Measurements from ENCODE around the gene ICAM1. TPM values are rescaled to one million over a fixed set of nuclear protein-coding genes. Genes with fewer than 3 reads are reported as not detected.
A peak's percentile ranks its signal among the peaks of the same experiment; 100 is the strongest.

ICAM1 gene
- total RNA-seq, 2 experiments from 2014 or later = 33.2 to 33.6 TPM

DNA sequence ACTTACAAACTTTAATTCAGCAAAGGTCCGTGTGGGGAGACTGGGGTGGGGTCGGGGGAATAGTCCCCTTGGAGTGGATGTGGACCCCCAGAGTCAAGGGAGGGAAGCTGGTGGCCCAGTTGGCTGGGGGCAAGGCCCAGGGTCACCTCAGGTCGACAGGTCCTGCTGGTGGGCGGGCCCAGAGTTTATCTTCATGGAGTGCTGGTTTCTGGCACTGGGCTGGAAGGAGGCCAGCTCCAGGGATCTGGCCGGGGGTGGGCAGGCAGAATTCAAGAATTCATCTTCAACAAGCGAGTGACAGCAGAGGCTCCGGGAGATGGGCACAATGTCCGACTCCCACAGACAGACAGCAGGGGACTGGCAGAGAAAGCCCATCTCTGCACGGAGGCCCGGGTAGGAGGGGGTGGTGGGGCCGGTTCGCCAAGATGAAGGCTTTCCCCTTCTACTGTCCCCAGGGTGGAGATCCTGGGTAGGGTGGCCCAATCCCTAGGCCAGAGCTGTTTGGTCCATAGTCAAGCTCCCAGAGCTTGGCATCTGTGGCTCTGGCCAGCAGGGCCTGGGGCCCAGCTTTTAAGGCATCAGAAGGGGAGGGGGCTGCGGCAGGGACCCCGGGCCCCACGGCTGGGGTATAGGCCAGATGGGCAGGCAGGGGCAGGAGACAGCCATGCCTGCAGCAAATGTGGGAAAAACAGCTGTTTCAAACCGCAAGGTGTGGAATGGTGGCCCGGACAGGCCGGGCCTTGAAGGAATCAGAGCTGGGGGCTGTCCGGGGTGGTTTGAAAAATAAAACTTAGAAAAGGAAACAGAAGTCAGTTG is 45.5 kb downstream of the ICAM1 start:
- H3K4me3 Mint-ChIP-seq = peak overlapping the region; percentile 87
- no peak for DNase-seq
- H3K36me3 Mint-ChIP-seq = peaks cover 18% of the 10 kb centered on the region

DNA sequence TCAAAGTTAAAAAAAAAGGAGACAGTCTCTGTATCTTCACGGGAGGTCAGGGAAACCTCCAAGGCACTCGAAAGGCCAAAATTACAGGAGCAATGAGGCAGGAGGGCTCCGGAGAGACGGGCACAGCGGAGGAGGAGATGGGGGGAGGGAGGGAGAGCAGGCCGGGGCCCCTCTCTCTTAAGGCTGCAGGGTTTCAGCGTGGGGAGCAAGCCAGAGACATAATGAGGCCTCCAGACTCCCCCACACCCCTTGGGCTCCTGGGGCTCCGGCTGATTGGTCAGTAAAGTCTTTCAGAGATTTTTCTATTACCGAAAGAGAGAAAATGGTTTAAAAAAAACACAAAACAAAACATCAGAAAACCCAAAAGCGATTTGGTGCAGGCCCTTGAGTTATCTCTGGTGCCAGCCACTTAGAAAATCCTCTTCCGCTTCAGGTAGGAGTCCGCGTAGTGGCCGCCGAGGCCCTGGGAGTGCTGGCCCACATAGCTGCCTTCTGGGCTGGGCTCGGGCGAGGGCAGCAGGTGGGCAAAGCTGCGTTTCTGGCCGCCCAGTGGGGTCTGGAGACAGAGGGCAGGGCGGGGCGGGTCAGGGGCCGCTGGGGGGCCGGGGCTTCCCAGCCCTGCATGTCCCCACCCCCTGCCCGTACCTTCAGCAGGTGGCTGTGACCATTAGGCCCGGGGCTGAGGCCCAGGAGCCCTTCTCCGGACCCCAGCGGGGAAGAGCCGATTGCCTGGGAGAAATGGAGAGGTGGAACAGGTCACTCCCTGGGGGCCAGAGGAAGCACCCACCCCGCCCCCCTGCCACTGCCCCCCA is 46.3 kb downstream of the ICAM1 start:
- Mint-ChIP-seq H3K4me3 (no peak overlapping the region), H3K27ac (peak overlapping the region; percentile 72), H3K9me3 (no peaks in the 10 kb centered on the region), H3K4me1 (peaks cover 16% of the 10 kb centered on the region), H3K27me3 (no peaks in the 10 kb centered on the region), H3K36me3 (peaks cover 18% of the 10 kb centered on the region)
- no peak for DNase-seq

More for the DNA sequence above, 45.5 kb downstream of the ICAM1 start:
- H3K27me3 Mint-ChIP-seq = no peaks in the 10 kb centered on the region
- peaks cover 16% of the 10 kb centered on the region for H3K4me1 Mint-ChIP-seq
- peak overlapping the region; percentile 82 for H3K27ac Mint-ChIP-seq
- no peaks in the 10 kb centered on the region for H3K9me3 Mint-ChIP-seq

DNA sequence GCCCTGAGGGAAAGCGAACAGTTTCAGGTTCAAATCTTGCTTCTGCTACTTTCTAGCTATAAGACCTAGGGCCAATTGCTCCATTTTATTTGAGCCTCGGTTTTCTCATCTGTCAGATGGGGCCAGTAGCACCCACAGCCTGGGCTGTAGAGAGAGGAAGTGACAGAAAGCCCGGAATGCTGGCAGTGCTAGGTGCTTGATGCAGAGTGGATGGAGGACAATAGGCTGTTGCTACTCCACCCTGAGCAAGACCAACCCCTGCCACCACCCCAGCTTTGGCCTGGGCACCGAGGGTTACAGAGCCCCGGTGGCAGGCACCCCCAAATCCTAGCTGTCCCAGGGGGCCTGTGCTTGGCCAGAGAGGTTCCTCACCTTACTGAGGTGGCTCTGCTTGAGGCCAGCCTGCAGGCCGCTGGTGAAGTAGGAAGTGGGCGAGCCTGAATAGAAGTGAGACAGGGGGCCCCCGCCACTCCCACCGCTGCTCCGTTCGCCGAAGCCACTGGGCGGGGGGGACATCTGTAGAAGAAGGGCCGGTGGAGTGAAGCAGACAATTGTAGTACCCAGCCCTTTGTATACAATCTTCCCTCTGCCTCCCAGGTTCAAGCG is 47.0 kb downstream of the ICAM1 start:
- Mint-ChIP-seq H3K9me3 (no peaks in the 10 kb centered on the region), H3K4me3 (no peak overlapping the region), H3K4me1 (peaks cover 16% of the 10 kb centered on the region), H3K27ac (no peak overlapping the region), H3K36me3 (peaks cover 18% of the 10 kb centered on the region), H3K27me3 (no peaks in the 10 kb centered on the region)
- DNase-seq = no peak

DNA sequence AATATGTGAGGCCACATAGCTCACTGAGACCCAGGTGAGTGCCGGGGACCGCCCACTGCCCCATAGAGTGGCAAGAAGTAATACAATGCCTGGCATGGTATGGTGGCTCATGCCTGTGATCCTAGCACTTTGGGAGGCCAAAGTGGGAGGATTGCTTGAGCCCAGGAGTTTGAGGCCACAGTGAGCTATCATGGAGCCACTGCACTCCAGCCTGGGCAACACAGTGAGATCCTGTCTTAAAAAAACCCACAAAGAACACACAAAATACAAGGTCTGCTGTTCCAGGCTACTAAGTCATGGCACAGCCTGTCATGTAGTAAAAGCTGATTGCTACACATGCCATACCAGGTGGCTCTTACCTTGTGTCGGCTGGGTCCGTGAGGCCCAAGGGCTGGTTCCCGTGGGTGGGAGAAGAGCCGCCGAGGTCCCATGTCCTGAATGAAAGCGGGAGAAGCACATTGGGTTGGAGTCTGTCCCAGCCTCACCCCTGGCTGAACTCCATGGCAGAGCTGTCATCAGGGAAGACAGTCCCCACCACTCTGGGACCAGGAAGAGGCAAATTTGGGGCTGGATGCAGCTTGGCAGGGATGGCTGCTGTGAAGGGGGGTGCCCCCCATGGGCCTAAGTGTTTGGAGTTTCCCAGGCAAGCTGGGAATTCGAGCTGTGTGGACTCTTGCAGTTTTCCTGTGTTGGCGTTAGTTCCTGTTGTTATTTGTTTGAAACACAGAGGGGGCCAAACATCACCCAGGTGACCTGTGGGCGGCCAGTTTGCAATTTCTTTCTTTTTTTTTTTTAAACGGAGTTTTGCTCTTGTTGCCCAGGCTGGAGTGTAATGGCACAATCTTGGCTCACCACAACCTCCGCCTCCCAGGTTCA is 48.1 kb downstream of the ICAM1 start:
- no peaks in the 10 kb centered on the region for H3K27me3 Mint-ChIP-seq

DNA sequence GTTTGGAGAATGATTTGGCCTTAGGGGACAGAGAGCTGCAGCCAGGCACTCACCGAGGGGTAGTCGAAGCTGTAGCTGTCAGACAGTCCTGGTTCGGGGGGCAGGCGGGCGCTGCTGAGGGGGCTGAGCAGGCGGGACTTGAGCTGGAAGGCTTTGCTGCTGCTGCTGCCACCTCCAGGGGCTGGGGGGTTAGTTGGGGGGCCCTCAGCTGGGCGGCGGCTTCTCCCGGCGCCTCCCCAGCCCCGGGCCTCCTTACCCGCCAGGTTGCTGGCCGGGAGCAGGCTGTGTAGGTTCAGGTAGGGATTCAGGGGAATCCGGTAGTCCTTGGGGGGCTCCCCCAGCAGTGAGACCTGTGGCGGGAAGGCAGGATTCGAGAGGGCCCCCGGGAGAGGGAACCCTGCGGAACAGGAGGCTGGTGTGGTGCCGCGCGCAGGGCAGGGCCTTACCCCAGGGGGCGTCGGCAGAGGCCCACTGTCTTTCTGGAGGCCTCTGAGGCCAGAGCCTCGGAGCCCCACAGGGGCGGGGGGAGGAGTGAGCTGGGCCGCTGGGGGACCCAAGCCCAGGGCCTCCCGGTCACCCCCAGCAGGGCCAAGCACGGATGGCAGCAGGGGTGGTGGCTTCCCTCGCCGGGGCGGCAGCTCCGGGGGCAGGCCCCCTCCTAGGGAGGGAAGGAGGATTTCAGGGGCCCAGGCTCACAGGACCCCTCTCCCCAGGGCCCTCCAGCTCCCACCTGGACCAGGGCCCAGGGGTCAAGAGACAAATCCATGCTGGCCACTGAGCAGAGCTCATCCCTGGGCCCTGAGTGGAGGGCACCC is 49.9 kb downstream of the ICAM1 start:
- Mint-ChIP-seq H3K27ac (no peak overlapping the region), H3K27me3 (no peaks in the 10 kb centered on the region), H3K4me3 (no peak overlapping the region), H3K4me1 (peaks cover 6% of the 10 kb centered on the region), H3K9me3 (no peaks in the 10 kb centered on the region), H3K36me3 (peaks cover 12% of the 10 kb centered on the region)
- DNase-seq = no peak

More for the DNA sequence above, 48.1 kb downstream of the ICAM1 start:
- H3K4me3 Mint-ChIP-seq = no peak overlapping the region
- H3K36me3 Mint-ChIP-seq = peaks cover 16% of the 10 kb centered on the region
- peaks cover 16% of the 10 kb centered on the region for H3K4me1 Mint-ChIP-seq
- DNase-seq = no peak
- H3K27ac Mint-ChIP-seq = no peak overlapping the region
- H3K9me3 Mint-ChIP-seq = no peaks in the 10 kb centered on the region

DNA sequence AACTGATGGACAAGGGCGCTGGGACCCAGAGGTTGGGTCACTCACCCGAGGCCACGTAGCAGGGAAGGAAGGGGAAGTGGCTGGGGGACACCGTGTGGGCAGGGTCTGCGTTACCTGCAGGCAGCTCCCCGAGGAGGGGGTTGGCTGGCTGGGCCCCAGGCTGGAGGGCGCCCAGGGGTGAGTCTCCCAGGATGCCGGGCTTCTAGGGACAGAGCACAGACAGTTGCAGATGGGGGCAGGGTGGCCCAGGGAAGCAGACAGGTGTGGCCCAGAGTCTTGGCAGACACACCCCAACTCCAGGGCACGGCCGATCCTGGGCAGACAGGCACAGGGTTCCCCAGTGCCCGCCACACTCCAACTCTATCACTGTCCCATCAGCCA is 50.5 kb downstream of the ICAM1 start:
- Mint-ChIP-seq H3K27ac (no peak overlapping the region), H3K36me3 (peaks cover 6% of the 10 kb centered on the region), H3K4me1 (no peaks in the 10 kb centered on the region), H3K9me3 (no peaks in the 10 kb centered on the region), H3K27me3 (no peaks in the 10 kb centered on the region), H3K4me3 (no peak overlapping the region)
- DNase-seq = no peak

DNA sequence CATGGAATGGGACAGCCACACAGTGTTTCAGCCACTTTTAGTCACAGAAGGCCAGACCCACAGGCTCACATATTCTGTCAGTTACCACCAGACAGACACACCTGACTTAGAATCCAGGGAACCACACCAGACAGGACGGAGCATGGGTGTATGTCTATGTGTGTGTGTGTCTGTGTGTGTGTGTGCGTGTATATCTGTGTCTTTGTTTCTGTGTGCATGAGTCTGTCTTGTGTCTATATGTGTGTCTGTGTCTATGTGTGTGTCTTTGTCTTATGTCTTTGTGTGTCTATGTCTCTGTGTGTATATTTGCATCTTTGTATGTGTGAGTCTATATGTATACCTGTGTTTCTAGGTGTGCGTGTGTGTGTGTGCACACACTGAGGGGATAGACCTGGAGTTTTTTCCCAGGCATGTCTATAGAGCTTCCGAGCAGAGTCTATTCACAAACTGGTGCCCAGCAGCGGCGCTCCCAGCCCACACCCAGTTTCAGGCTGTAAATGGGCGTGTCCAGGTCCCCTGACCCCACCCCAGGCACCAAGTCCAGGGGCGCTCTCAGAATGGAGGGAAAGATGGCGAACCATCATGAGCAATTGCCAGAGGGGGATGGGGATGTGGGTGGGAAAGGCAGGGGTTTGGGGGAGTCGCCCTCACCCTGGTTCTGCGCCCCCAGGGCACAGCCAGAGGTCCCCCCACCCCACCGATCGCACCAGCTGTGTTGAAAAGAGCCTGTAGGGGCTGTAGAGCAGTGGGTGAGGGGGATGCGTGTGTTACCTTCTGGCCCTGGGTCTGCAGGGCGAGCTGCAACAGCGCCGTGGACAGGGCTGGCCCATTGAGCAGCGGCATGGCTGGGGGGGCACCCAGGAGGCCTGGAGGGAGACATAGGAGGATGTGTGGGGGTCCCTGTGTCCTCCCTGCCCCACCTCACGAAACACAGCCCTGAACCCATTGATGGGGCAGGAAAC is 51.2 kb downstream of the ICAM1 start:
- Mint-ChIP-seq H3K4me1 (no peaks in the 10 kb centered on the region), H3K4me3 (no peak overlapping the region), H3K9me3 (no peaks in the 10 kb centered on the region), H3K27ac (peak overlapping the region; percentile 2), H3K36me3 (peaks cover 4% of the 10 kb centered on the region), H3K27me3 (no peaks in the 10 kb centered on the region)
- DNase-seq = no peak

DNA sequence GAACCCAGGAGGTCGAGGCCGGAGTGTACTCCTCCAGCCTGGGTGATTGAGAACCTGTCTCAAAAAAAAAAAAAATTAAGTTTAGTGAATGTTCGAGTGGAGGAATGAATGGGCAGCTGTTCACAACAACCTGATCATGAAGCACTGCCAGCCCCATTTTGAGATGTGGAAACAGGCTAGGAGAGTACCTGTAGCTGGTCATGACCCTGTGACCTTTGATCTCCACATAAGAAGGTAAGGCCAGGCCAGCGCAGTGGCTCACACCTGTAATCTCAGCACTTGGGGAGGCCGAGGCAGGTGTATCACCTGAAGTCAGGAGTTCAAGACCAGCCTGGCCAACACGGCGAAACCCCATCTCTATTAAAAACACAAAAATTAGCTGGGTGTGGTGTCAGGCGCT is 54.8 kb downstream of the ICAM1 start:
- H3K4me1 Mint-ChIP-seq = no peaks in the 10 kb centered on the region
- H3K4me3 Mint-ChIP-seq = no peak overlapping the region
- no peak for DNase-seq
- no peaks in the 10 kb centered on the region for H3K27me3 Mint-ChIP-seq
- H3K9me3 Mint-ChIP-seq = no peaks in the 10 kb centered on the region
- no peak overlapping the region for H3K27ac Mint-ChIP-seq
- H3K36me3 Mint-ChIP-seq = peaks cover 15% of the 10 kb centered on the region

DNA sequence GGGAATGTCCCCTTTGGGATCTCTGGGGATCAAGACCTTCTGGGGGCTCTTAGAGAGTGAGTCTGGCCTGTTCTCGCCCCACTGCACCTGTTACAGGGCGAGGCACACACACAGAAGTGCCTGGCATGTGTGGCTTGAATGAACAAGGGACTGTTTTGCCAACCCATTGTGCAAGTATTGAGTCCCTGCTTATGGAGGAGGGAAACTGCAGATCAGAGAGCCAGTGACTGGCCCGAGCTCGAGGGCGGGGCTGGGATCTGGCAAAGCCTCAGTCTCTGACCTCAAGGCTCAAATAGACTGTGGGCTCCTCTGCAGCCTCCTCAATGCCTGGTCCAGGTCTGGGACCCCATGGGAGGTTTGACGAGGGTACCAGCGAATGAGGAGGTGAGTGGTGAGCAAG is 56.9 kb downstream of the ICAM1 start:
- Mint-ChIP-seq H3K27ac (no peak overlapping the region), H3K4me3 (no peak overlapping the region), H3K4me1 (peaks cover 6% of the 10 kb centered on the region), H3K27me3 (no peaks in the 10 kb centered on the region), H3K36me3 (peaks cover 22% of the 10 kb centered on the region), H3K9me3 (no peaks in the 10 kb centered on the region)
- DNase-seq = no peak

DNA sequence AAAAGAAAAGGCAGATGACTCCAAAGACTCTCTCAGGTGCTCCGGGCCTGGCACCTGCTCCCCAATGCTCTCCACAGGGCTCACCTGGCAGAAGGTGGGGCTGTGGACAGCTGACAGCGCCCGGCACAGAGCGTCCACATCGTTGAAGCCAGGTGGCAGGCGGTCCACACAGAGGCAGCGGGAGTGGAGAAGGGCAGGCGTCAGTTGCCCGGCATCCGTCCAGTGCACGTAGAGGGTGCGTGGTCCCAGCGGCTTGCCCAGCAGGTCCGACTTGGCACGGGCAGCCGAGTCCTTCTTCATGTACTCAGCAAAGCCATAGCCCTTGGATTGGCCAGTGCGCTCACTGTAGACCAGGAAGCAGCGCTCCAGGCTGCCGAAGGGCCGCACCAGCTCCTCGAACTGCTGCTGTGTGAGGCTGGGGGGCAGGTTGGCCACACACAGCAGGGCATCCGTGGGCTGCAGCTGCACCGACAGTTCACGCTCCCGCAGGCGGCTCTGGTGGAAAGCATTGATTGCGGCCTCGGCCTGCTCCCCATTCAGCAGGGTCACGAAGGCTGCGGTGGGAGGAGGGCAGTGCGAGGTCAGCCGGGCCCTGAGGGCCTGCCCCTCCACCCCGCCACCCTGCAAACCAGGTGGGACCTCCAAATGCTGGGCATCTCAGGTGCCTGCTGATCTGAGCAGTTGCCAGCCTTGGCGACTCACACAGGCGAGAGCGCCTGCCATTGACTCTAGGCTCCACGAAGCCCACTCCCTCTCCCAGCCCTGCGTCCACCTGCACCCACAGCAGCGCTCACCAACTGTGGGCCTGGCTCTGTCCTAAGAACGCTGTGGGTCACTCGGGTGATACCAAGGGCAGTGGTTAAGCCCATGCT is 57.9 kb downstream of the ICAM1 start:
- H3K36me3 Mint-ChIP-seq = peaks cover 30% of the 10 kb centered on the region
- peaks cover 9% of the 10 kb centered on the region for H3K4me1 Mint-ChIP-seq
- H3K9me3 Mint-ChIP-seq = no peaks in the 10 kb centered on the region
- H3K27ac Mint-ChIP-seq = no peak overlapping the region
- H3K4me3 Mint-ChIP-seq = no peak overlapping the region
- H3K27me3 Mint-ChIP-seq = no peaks in the 10 kb centered on the region
- no peak for DNase-seq

DNA sequence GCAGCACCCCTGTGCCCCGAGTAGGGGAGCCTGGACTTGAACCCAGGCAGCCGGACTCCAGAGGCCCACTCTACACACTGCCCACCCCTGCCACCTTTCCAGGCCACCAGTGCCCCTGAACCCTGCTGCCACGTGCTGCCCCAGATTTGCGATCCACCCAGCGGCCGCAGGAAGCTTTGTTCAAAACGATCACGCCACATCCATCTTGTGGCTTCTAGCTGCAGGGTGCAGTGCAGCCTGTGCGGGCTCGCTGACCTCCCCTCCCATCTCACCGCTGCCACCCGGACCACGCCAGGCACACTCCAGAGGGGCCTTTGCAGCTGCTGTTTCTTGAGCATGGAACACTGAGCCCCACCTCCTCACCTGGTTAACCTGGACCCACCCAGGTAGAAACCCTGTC is 58.6 kb downstream of the ICAM1 start:
- Mint-ChIP-seq H3K36me3 (peaks cover 33% of the 10 kb centered on the region), H3K4me1 (peaks cover 13% of the 10 kb centered on the region), H3K9me3 (no peaks in the 10 kb centered on the region), H3K4me3 (no peak overlapping the region), H3K27me3 (no peaks in the 10 kb centered on the region), H3K27ac (no peak overlapping the region)
- no peak for DNase-seq

DNA sequence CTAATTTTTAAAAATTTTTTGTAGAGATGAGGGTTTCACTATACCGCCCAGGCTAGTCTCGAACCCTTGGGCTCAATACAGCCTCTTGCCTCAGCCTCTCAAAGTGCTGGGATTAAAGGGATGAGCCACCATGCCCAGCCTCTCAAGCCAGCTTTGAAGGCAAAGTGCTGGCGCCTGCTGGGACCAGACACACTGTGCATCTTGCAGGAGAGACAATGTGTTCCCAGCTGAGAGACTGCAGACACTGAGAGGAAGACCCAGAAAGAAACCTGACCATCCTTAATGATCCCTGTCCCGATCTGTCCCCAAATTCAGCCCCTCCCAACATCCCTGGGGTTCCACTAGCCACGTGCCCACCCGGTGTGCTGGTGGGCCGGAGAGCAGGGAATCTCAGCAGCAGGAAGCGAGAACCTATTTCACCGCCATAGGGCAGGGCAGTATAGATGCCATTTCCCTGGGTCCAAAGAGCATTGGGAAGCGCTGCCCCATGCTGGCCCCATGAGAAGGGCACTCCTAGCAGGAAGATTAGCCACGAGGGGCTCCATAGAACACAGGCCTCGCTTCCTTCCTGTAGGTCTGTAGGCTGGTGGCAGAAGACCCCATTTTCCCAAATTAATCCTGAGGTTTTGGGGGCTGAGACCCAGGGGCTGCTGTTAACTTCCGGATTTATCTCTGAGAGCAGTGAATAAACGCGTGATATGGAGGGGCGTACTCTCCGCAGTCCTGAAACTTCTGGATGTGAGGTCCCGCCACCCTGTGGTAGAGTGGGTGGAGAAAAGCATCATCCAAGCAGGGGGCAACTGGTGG is 61.4 kb downstream of the ICAM1 start:
- Mint-ChIP-seq H3K36me3 (peaks cover 41% of the 10 kb centered on the region), H3K4me1 (peaks cover 13% of the 10 kb centered on the region), H3K27ac (peak overlapping the region; percentile 98), H3K4me3 (peak overlapping the region; percentile 97), H3K27me3 (no peaks in the 10 kb centered on the region), H3K9me3 (no peaks in the 10 kb centered on the region)
- no peak for DNase-seq
